MCF 10A (cell line): ENCODE data around the gene STX17. TPM values are rescaled to one million over a fixed set of nuclear protein-coding genes. Genes with fewer than 3 reads are reported as not detected.

Experiments used
- BruUV-seq: library from RNA; stranded (reverse); fragments of 400-500 nt; replicated peaks from 2 replicates; lab custom pipeline; 2021; lab: Mats Ljungman, UMichigan
- CTCF ChIA-PET: fragments of 300-600 bp; sonication (Branson Sonifier 250); formaldehyde crosslinking; extraction: SDS; loops from one replicate; lab custom pipeline; 2021; ENCODE audit warnings: antibody characterized with exemption, inconsistent platforms; lab: Yijun Ruan, JAX
- POLR2A ChIA-PET: fragments of 300-600, 350-650 bp; sonication (Branson Sonifier 250); formaldehyde crosslinking; extraction: SDS; loops from one replicate; lab custom pipeline; 2020; ENCODE audit warnings: antibody characterized with exemption, inconsistent platforms; lab: Yijun Ruan, JAX
- DNase-seq: peaks from one replicate; pipeline ENCODE4 v3.0.0-alpha.2; 2018; ENCODE audit not compliant: unreplicated experiment
- H3K27ac Mint-ChIP-seq: one replicate; pipeline ENCODE4 v1.8.0; 2022; ENCODE audit warnings: mild to moderate bottlenecking, low read depth, mixed read lengths; ENCODE audit not compliant: unreplicated experiment
- H3K27me3 Mint-ChIP-seq: one replicate; pipeline ENCODE4 v1.8.0; 2022; ENCODE audit warnings: mixed read lengths; ENCODE audit not compliant: insufficient read depth, unreplicated experiment
- H3K36me3 Mint-ChIP-seq: one replicate; pipeline ENCODE4 v1.8.0; 2022; ENCODE audit warnings: mild to moderate bottlenecking, moderate library complexity, mixed read lengths; ENCODE audit not compliant: insufficient read depth, unreplicated experiment
- H3K4me1 Mint-ChIP-seq: one replicate; pipeline ENCODE4 v1.8.0; 2022; ENCODE audit warnings: mixed read lengths; ENCODE audit not compliant: insufficient read depth, unreplicated experiment
- H3K4me3 Mint-ChIP-seq: one replicate; pipeline ENCODE4 v1.8.0; 2022; ENCODE audit warnings: mild to moderate bottlenecking, moderate library complexity, mixed read lengths; ENCODE audit not compliant: unreplicated experiment
- H3K9me3 Mint-ChIP-seq: one replicate; pipeline ENCODE4 v1.8.0; 2022; ENCODE audit warnings: mixed read lengths; ENCODE audit not compliant: unreplicated experiment
- intact Hi-C: fragments of 100-400 bp; cut with micrococcal nuclease; formaldehyde crosslinking; loops from 2 replicates; pipeline ENCODE4 v1.14.1; 2022
- total RNA-seq: library from RNA; stranded (reverse); gene quantifications from 2 replicates; pipeline ENCODE4 v1.2.3, GENCODE V29; 2022
- TF ChIP-seq, protein P1 (sequence below): fragments of 200-600 bp; IDR thresholded peaks from one replicate; pipeline ENCODE4 v1.8.0; 2022; ENCODE audit warnings: antibody characterized with exemption, mild to moderate bottlenecking; ENCODE audit not compliant: unreplicated experiment

Gene STX17
- total RNA-seq, 1 experiment from 2014 or later = 32.4 TPM

- H3K27ac Mint-ChIP-seq = no peak overlapping the region
- no peaks in the 10 kb centered on the region for H3K9me3 Mint-ChIP-seq
- DNase-seq = no peak
- ChIA-PET POLR2A (no interaction called here), CTCF (no interaction called here)
- intact Hi-C loops = loop anchor here (10.0 kb wide), 1 partner anchor 143 kb away; the partner anchor contains the start of gene NR4A3
- H3K4me3 Mint-ChIP-seq = no peak overlapping the region
- TF ChIP-seq, protein P1, sequence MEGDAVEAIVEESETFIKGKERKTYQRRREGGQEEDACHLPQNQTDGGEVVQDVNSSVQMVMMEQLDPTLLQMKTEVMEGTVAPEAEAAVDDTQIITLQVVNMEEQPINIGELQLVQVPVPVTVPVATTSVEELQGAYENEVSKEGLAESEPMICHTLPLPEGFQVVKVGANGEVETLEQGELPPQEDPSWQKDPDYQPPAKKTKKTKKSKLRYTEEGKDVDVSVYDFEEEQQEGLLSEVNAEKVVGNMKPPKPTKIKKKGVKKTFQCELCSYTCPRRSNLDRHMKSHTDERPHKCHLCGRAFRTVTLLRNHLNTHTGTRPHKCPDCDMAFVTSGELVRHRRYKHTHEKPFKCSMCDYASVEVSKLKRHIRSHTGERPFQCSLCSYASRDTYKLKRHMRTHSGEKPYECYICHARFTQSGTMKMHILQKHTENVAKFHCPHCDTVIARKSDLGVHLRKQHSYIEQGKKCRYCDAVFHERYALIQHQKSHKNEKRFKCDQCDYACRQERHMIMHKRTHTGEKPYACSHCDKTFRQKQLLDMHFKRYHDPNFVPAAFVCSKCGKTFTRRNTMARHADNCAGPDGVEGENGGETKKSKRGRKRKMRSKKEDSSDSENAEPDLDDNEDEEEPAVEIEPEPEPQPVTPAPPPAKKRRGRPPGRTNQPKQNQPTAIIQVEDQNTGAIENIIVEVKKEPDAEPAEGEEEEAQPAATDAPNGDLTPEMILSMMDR = no peak
- no peaks in the 10 kb centered on the region for H3K27me3 Mint-ChIP-seq
- peaks cover 12% of the 10 kb centered on the region for H3K4me1 Mint-ChIP-seq
- no TSS peak for BruUV-seq
- peaks cover 23% of the 10 kb centered on the region for H3K36me3 Mint-ChIP-seq
Measured at GRCh38 chr9:99967457-99967856, 61.0 kb downstream of the STX17 start.

GRCh38 chr9:99970481-99970880 lies 64.0 kb downstream of the STX17 start:
- BruUV-seq = no TSS peak
- TF ChIP-seq, protein P1 = no peak
- Mint-ChIP-seq H3K4me3 (no peak overlapping the region), H3K4me1 (peaks cover 12% of the 10 kb centered on the region), H3K27ac (no peak overlapping the region), H3K9me3 (no peaks in the 10 kb centered on the region), H3K27me3 (no peaks in the 10 kb centered on the region), H3K36me3 (peaks cover 29% of the 10 kb centered on the region)
- CTCF ChIA-PET = interaction anchor here (1.7 kb wide), 1 partner anchor 705 kb away, joined by 4 read pairs; no protein-coding TSS in a partner anchor
- POLR2A ChIA-PET = no interaction called here
- no peak for DNase-seq
- intact Hi-C loops = no loop called here

- TF ChIP-seq, protein P1 = no peak
- BruUV-seq = no TSS peak
- POLR2A ChIA-PET = no interaction called here
- Mint-ChIP-seq H3K27me3 (no peaks in the 10 kb centered on the region), H3K4me3 (no peak overlapping the region), H3K9me3 (no peaks in the 10 kb centered on the region), H3K27ac (no peak overlapping the region), H3K4me1 (peaks cover 6% of the 10 kb centered on the region), H3K36me3 (peaks cover 29% of the 10 kb centered on the region)
- DNase-seq = no peak
- CTCF ChIA-PET = interaction anchor here (0.5 kb wide), 1 partner anchor 364 kb away, joined by 3 read pairs; no protein-coding TSS in a partner anchor
- intact Hi-C loops = no loop called here
Measured at GRCh38 chr9:99971410-99971809, 65.0 kb downstream of the STX17 start.

DNA sequence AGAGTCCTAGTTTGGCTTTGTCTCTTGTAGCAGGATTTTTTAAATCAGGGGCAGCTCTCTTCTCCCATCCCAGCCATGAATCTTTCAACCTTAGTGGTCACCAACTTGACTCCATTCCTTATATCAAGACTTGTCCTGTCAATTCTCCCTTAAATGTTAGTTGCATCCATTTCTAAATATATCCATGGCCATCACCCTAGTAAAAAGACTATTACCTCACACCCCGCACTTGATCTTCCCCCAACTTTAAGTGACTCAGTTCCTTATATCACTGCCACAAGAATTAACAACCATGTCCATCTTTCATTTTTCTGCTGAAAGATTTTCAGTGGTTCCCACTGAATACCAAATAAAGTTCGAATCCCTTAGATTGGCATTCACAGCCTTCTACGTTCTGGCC lies 67.0 kb downstream of the STX17 start:
- Mint-ChIP-seq H3K9me3 (no peaks in the 10 kb centered on the region), H3K4me1 (no peaks in the 10 kb centered on the region), H3K27me3 (no peaks in the 10 kb centered on the region), H3K27ac (no peak overlapping the region), H3K36me3 (peaks cover 26% of the 10 kb centered on the region), H3K4me3 (no peak overlapping the region)
- CTCF ChIA-PET = interaction anchor here (0.9 kb wide), 1 partner anchor 789 kb away, joined by 4 read pairs; no protein-coding TSS in a partner anchor
- POLR2A ChIA-PET = no interaction called here
- TF ChIP-seq, protein P1 = no peak
- intact Hi-C loops = no loop called here
- BruUV-seq = no TSS peak
- DNase-seq = no peak
